ENCODE measurements around the gene MYO10.
"Not testable (repeated sequence)": the region's sequence is repeated elsewhere in the genome, so short reads cannot be mapped to it uniquely, and the experiment has no call there.

The MYO10 gene

GRCh38 chr5:16858151-16858550 is 77.9 kb downstream of the MYO10 start:
- no peak for FAIRE-seq

- FAIRE-seq: no peak
These were observed 78.5 kb downstream of the MYO10 start for GRCh38 chr5:16857635-16858034.

DNA sequence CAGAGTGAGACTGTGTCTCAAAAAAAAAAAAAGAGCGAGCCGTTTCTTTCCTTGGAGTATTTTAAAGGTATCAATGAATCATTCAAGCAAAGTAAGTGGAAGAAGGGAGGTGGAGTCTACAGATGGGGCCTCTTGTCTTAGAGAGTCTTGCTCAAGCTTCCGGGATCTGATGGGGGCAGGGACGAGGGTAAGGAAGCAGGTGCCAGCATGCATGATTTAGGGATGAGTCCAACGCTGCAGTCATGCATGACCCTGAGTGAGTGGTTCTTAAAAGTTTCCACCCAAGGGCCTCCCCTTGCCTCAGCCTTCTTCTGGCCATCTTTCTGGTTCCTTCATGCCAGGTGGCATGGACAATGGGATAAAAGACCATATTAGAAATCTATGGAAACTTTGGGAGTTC is 79.6 kb downstream of the MYO10 start:
- FAIRE-seq: no peak

DNA sequence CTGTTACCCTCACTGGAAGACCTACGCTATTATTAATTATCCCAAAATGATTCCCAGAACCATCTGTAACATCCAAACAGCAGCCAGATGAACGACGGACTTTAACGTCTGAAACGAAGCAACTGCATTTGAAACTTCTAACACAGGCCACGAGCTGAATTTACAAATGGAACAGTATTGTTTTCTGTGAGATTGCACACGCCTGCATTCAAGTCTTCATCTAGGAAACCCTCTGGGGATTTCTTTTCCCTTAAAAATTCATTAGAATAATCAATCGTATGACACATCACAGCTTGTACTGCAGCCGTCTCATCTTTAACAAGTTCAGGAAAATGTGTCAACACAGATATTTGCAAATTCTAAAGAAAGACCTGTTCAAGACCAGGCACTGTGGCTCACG is 80.2 kb downstream of the MYO10 start:
- no peak for FAIRE-seq

GRCh38 chr5:16855485-16855884 is 80.6 kb downstream of the MYO10 start:
- FAIRE-seq: no peak

- no peak for FAIRE-seq
These were observed 81.7 kb downstream of the MYO10 start for GRCh38 chr5:16854351-16854750.

GRCh38 chr5:16853518-16853917 is 82.6 kb downstream of the MYO10 start:
- no peak for FAIRE-seq

DNA sequence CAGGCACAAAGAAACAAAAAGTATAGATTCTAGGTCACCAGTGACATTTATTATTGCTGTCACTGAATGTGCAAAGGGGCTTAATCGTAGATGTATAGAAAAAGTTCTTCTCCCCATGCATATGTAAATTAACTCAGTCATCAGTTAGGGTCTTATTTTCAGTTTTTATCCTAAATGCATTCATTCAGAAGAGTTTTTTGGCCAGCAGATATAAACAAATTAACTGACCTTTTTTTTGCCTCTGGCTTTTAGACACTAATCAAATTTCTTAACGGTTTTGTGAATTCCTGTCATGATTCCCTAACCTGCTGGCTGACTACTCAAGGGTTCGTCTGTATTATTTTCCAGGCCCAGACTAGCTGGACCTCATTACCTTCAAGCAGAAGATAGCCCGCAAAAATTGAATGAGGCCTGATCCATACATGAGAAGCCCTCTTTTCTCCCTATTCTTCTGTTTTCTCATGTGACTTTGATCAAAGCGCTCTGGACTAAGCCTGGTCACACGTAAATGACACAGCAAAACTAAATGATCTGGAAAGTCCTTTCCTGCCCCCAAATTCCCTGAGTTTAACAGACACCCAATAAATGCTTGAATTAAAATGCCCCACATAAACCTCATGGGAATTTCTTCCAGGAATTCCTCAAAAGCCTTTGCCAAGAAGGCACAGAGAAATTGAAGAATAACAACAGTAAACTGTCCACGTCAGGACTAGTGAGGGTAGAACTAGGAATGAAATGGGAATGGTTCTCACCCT is 83.7 kb downstream of the MYO10 start:
- FAIRE-seq: no peak

GRCh38 chr5:16849775-16850174 is 86.3 kb downstream of the MYO10 start:
- no peak for FAIRE-seq

GRCh38 chr5:16849181-16849580 is 86.9 kb downstream of the MYO10 start:
- FAIRE-seq: no peak

DNA sequence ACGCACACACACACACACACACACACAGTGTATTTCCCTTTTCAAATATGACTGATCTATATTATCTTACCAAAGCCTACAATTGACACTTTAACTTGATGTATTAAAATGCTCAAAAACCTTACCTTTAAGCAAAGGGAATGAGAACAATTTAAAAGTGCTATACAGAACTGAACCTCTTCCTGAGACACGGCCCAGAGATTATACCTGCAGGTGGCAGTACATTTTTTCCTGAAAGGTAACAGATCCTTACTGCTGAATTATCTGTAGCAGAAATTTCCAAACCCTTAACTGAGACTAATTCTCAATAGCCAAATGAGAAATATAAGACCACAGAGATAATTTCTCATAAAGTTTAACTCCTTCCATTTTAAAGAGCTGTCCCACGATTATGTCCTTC is 91.1 kb downstream of the MYO10 start:
- FAIRE-seq: no peak

- FAIRE-seq: no peak
These were observed 93.2 kb downstream of the MYO10 start for GRCh38 chr5:16842896-16843295.

DNA sequence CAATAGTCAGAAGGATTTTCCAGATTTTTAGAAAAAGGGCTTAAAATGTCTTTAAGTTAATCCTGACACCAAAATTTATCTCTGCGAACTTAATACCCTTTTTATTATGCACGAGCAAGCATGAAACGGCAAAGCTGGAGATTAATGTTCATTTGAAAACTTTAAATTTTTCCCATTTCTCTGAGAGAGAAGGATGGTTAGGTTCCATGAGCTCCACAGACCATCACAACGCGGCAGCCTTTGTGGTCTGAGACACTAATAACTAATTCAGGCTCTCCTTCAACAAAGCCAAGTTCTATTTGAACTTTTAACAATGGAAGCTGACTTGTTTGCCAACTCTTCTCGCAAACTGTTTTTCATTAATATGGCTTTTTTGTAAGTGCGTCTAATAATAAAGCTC is 94.7 kb downstream of the MYO10 start:
- no peak for FAIRE-seq

DNA sequence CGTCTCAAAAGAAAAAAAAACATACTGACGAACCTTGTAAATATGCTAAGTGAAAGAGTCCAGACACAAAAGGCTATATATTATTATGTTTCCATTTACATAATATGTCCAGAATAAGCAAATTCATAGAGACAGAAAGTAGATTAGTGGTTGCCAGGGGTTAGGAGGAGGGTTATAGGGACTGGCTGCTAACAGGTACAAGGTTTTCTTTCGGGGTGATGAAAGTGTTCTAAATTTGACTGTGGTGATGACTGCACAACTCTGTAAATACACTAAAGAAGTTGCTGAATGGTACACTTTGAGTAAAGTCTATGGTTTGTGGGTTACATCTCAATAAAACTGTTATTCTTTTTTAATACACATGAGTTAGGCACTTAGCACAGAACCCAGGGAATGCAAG is 98.8 kb downstream of the MYO10 start:
- FAIRE-seq: no peak

- FAIRE-seq: no peak
These were observed 102.1 kb downstream of the MYO10 start for GRCh38 chr5:16834029-16834428.

- FAIRE-seq: not testable (repeated sequence)
These were observed 104.8 kb downstream of the MYO10 start for GRCh38 chr5:16831326-16831725.

DNA sequence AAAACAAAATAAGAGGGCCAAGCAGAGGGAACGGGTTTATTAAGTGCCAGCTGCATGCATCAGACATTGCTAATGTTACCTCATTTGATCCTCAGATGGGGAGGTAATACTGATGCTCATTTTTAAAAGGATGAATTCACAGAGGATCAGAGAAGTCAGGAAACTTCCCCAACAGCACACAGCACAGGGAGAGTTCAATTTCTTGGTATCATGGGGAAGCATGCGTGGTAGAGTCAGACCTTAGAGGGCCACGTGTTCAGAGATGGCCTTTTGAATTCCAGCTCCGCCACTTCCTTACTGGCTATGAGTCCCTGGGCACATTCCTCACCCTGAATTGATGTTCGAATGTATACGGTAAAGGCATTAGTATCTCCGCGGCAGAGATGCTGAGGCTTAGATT is 108.3 kb downstream of the MYO10 start:
- FAIRE-seq: no peak

GRCh38 chr5:16826379-16827125 is 109.5 kb downstream of the MYO10 start:
- no peak for FAIRE-seq

DNA sequence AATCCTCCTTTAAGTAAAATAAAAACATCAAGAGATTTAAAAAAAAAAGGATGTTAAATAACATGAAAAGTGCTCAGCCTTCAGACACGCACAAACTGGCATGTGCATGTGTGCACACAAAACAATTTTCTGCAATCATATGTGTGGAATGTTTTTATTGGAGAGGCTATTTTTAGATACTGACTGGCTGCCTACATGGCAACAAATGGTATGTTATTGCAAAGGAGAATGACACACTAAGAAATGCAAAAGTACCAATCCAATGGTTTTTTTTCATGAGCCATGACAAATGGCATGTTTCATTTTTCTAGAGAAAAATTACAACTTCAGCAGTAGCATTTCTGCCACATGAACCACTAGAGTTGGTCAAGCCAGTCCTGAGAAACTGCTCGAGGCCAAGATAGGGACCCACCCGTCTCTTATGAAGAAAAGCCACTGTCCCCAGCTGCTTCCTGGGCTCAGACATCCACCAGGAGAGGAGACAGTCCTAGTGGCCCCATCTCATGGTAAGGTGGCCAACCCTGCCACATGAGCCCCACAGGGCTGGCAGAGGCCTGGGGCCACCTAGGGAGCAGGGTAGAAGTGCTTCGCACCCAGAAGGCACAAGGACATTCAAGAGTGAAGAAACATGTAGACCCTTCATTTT is 116.4 kb downstream of the MYO10 start:
- no peak for FAIRE-seq

- no peak for FAIRE-seq
These were observed 120.7 kb downstream of the MYO10 start for GRCh38 chr5:16815432-16815831.

- no peak for FAIRE-seq
These were observed 123.2 kb downstream of the MYO10 start for GRCh38 chr5:16812911-16813310.

GRCh38 chr5:16812448-16812847 is 123.6 kb downstream of the MYO10 start:
- no peak for FAIRE-seq

DNA sequence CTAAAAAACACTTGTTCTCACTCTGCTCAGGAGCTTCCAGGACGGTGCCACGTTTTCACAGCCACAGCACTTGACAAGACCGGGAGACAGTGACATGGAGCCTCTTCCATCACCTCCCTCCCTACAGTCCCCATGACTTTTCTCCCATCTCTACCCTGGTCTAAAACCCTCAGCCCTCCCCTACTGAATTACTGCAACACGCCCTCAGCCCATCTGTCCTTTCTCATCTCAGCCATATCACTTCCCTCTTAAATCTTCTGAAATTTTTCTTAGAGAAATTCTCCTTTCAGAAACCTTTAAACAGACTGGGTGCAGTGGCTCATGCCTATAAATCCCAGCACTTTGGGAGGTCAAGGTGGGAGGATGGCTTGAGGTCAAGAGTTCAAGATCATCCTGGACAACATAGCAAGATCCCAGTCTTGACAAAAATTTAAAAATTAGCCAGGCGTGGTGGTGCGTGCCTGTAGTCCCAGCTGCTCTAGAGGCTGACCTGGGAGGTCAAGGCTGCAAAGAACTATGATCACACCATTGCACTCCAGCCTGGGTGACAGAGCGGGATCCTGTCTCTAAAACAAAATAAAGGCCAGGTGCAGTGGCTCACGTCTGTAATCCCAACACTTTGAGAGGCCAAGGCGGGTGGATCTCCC is 125.8 kb downstream of the MYO10 start:
- no peak for FAIRE-seq

Data from colon (tissue), 2 donors.